ENCODE measurements around the gene DCX.

Gene DCX

GRCh38 chrX:111372086-111372485 is 39.9 kb downstream of the DCX start:
- no peak overlapping the region for H3K4me3 Mint-ChIP-seq

GRCh38 chrX:111365770-111366325 is 46.1 kb downstream of the DCX start:
- H3K4me1 Mint-ChIP-seq = no peaks in the 10 kb centered on the region
- no peaks in the 10 kb centered on the region for H3K9me3 Mint-ChIP-seq
- DNase-seq = no peak
- no peak overlapping the region for H3K27ac Mint-ChIP-seq
- TF ChIP-seq CTCF (IDR thresholded peaks at IDR 0.05) = no peak
- H3K36me3 Mint-ChIP-seq (ENCODE audit: low read depth) = no peaks in the 10 kb centered on the region
- H3K4me3 Mint-ChIP-seq = no peak overlapping the region
- peaks cover 4% of the 10 kb centered on the region for H3K27me3 Mint-ChIP-seq (ENCODE audit: low read depth, poor library complexity)

More at GRCh38 chrX:111372086-111372485, 39.9 kb downstream of the DCX start:
- Mint-ChIP-seq H3K36me3 (ENCODE audit: low read depth) (no peaks in the 10 kb centered on the region), H3K9me3 (no peaks in the 10 kb centered on the region), H3K4me1 (peaks cover 3% of the 10 kb centered on the region), H3K27ac (no peak overlapping the region), H3K27me3 (ENCODE audit: low read depth, poor library complexity) (peaks cover 4% of the 10 kb centered on the region)
- TF ChIP-seq CTCF (IDR thresholded peaks at IDR 0.05) = no peak
- no peak for DNase-seq

GRCh38 chrX:111363741-111364140 is 48.3 kb downstream of the DCX start:
- H3K9me3 Mint-ChIP-seq = no peaks in the 10 kb centered on the region
- no peaks in the 10 kb centered on the region for H3K4me1 Mint-ChIP-seq
- no peaks in the 10 kb centered on the region for H3K36me3 Mint-ChIP-seq (ENCODE audit: low read depth)
- TF ChIP-seq CTCF (IDR thresholded peaks at IDR 0.05) = no peak
- no peak for DNase-seq
- peaks cover 6% of the 10 kb centered on the region for H3K27me3 Mint-ChIP-seq (ENCODE audit: low read depth, poor library complexity)
- no peak overlapping the region for H3K27ac Mint-ChIP-seq
- no peak overlapping the region for H3K4me3 Mint-ChIP-seq

- H3K4me1 Mint-ChIP-seq = no peaks in the 10 kb centered on the region
- no peak overlapping the region for H3K27ac Mint-ChIP-seq
- no peak overlapping the region for H3K4me3 Mint-ChIP-seq
- DNase-seq = no peak
- H3K36me3 Mint-ChIP-seq (ENCODE audit: low read depth) = no peaks in the 10 kb centered on the region
- H3K27me3 Mint-ChIP-seq (ENCODE audit: low read depth, poor library complexity) = peaks cover 6% of the 10 kb centered on the region
- no peaks in the 10 kb centered on the region for H3K9me3 Mint-ChIP-seq
- no peak for TF ChIP-seq CTCF (IDR thresholded peaks at IDR 0.05)
Observed at GRCh38 chrX:111361751-111362150, 50.2 kb downstream of the DCX start.

- H3K9me3 Mint-ChIP-seq = no peaks in the 10 kb centered on the region
- H3K27ac Mint-ChIP-seq = no peak overlapping the region
- H3K36me3 Mint-ChIP-seq (ENCODE audit: low read depth) = no peaks in the 10 kb centered on the region
- peaks cover 6% of the 10 kb centered on the region for H3K27me3 Mint-ChIP-seq (ENCODE audit: low read depth, poor library complexity)
- no peaks in the 10 kb centered on the region for H3K4me1 Mint-ChIP-seq
- no peak overlapping the region for H3K4me3 Mint-ChIP-seq
- DNase-seq = no peak
- TF ChIP-seq CTCF (IDR thresholded peaks at IDR 0.05) = no peak
Observed at GRCh38 chrX:111360839-111361238, 51.2 kb downstream of the DCX start.

GRCh38 chrX:111355523-111356115 is 56.4 kb downstream of the DCX start:
- no peak for TF ChIP-seq CTCF (IDR thresholded peaks at IDR 0.05)
- Mint-ChIP-seq H3K4me1 (no peaks in the 10 kb centered on the region), H3K9me3 (no peaks in the 10 kb centered on the region), H3K4me3 (no peak overlapping the region), H3K36me3 (ENCODE audit: low read depth) (no peaks in the 10 kb centered on the region), H3K27me3 (ENCODE audit: low read depth, poor library complexity) (no peaks in the 10 kb centered on the region), H3K27ac (no peak overlapping the region)
- DNase-seq = no peak
